A673 (cell line): ENCODE measurements around the gene RELN.

ENCODE experiments used
- EZH2 ChIP-seq: fragments of 200-600 bp; sonication (generic); IDR thresholded peaks from 2 replicates; pipeline ENCODE4 v1.6.1; 2017; ENCODE audit warnings: borderline replicate concordance, low read depth, mild to moderate bottlenecking, mixed read lengths, antibody characterized with exemption, low read length; ENCODE audit not compliant: poor library complexity, severe bottlenecking
- TF ChIP-seq, protein P1 (sequence below): fragments of 300-800, 200-600 bp; sonication (generic); conservative IDR thresholded peaks from 2 replicates; pipeline ENCODE4 v1.5.1; 2017; ENCODE audit warnings: low read depth, mild to moderate bottlenecking, antibody characterized with exemption, low read length, moderate library complexity, mixed read lengths

GRCh38 chr7:103549786-103550185 is 439.7 kb downstream of the RELN start:
- TF ChIP-seq, protein P1, sequence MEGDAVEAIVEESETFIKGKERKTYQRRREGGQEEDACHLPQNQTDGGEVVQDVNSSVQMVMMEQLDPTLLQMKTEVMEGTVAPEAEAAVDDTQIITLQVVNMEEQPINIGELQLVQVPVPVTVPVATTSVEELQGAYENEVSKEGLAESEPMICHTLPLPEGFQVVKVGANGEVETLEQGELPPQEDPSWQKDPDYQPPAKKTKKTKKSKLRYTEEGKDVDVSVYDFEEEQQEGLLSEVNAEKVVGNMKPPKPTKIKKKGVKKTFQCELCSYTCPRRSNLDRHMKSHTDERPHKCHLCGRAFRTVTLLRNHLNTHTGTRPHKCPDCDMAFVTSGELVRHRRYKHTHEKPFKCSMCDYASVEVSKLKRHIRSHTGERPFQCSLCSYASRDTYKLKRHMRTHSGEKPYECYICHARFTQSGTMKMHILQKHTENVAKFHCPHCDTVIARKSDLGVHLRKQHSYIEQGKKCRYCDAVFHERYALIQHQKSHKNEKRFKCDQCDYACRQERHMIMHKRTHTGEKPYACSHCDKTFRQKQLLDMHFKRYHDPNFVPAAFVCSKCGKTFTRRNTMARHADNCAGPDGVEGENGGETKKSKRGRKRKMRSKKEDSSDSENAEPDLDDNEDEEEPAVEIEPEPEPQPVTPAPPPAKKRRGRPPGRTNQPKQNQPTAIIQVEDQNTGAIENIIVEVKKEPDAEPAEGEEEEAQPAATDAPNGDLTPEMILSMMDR: no peak
- no peak for TF ChIP-seq EZH2
